ENCODE measurements around the gene NDUFS5. TPM values are rescaled to one million over a fixed set of nuclear protein-coding genes. Genes with fewer than 3 reads are reported as not detected.
"Not testable (repeated sequence)": the region's sequence is repeated elsewhere in the genome, so short reads cannot be mapped to it uniquely, and the experiment has no call there.

NDUFS5 gene
- polyA plus RNA-seq, 2 of the 4 experiments (the other 2 are of a cell fraction) = 540 to 711 TPM

DNA sequence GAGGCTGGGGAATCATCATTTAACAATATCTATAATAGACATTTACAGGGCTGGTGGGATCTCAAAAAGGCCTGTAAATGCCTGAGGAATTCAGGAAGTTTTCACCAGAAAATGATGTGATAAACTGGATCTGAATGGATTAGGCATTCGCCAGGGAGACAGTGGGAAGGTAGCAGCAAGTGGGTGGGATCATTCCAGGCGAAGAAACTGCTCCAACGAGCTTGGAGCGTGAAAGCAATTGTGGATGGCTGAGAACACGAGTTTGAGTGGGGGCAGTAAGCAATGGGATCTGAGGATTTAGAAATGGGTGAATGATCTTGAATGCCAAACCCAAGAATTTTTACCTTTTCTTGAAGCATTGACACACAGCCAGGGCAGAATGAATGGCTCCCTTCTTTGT, 8.9 kb upstream of the NDUFS5 start:
- Histone ChIP-seq H3K4me1 (peaks cover 8% of the 10 kb centered on the region; the same call in 2 of the 3 replicates), H3K4me2 (no peak overlapping the region), H3K9me3 (no peaks in the 10 kb centered on the region), H3K4me3 (no peak overlapping the region), H3K27ac (no peak overlapping the region)
- no peak for FAIRE-seq
- ChIA-PET POLR2A (interaction anchor here (1.4 kb wide), 1 partner anchor 10 kb away, joined by 5 read pairs; no protein-coding TSS in a partner anchor), CTCF (no interaction called here)
- TF ChIP-seq JUNB (IDR thresholded peaks at IDR 0.05) (no peak), CBX8 (IDR thresholded peaks at IDR 0.05) (no peak), BHLHE40 (IDR thresholded peaks at IDR 0.05; ENCODE audit: low read depth, low read length) (no peak)
- WGBS (ENCODE audit: missing lambda C conversion rate) = 80% methylated on average over 5 of the region's 5 CpGs
- no peak for ATAC-seq
- no peak for DNase-seq (ENCODE audit: low read depth in 1 of 2, low spot score in 1 of 2)

DNA sequence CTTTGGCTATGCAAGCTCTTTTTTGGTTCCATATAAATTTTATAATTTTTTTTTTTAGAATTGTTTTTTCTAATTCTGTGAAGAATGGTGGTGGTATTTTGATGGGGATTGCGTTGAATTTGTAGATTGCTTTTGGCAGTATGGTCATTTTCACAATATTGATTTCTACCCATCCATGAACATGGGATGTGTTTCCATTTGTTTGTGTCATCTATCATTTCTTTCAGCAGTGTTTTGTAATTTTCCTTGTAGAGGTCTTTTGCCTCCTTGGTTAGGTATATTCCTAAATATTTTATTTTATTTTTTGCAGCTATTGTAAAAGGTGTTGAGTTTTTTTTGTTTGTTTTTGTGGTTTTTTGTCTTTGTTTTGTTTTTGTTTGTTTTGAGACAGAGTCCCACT, 5.7 kb upstream of the NDUFS5 start:
- H3K27ac ChIP-seq; ATAC-seq; H3K9me3 ChIP-seq; POLR2A ChIA-PET; H3K4me3 ChIP-seq; FAIRE-seq; DNase-seq (ENCODE audit: low read depth in 1 of 2, low spot score in 1 of 2); H3K4me2 ChIP-seq: not testable (repeated sequence)
- peaks cover 10% of the 10 kb centered on the region; the same call in 2 of the 3 replicates for H3K4me1 ChIP-seq
- 0% methylated on average over 1 of the region's 1 CpG for WGBS (ENCODE audit: missing lambda C conversion rate)
- CTCF ChIA-PET = interaction anchor here (0.7 kb wide), 1 partner anchor 166 kb away, joined by 3 read pairs; no protein-coding TSS in a partner anchor

DNA sequence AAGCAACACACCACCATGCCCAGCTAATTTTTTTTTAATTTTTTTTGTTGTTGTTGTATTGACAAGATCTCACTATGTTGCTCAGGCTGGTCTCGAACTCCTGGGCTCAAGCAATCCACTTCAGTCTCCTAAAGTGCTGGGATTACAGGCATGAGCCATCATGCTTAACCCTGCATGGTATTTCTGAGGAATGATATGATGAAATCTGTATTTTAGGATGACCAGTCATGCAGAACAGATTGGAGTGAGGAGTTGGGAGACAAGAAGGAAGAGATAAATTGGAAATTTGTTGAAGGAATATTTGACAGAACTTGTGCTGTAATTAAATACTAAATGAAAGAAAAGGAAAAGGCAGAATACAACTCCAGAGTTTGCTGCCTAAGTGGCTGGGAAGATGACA, 4.7 kb upstream of the NDUFS5 start:
- DNase-seq (ENCODE audit: low read depth in 1 of 2, low spot score in 1 of 2) (no peak), FAIRE-seq (no peak), ATAC-seq (no peak)
- no peak overlapping the region for H3K4me3 ChIP-seq
- TF ChIP-seq FOSL2 (IDR thresholded peaks at IDR 0.05) (no peak), FOSL2 (CRISPR knock-in tag; IDR thresholded peaks at IDR 0.05) (no peak), CHD2 (IDR thresholded peaks at IDR 0.05; ENCODE audit: low read length, partially characterized antibody) (no peak), ZSCAN20 (CRISPR knock-in tag; IDR thresholded peaks at IDR 0.05) (no peak), HEYL (CRISPR knock-in tag; IDR thresholded peaks at IDR 0.05) (no peak), ESRRA (IDR thresholded peaks at IDR 0.05; ENCODE audit: borderline replicate concordance, low read length) (no peak)
- H3K27ac ChIP-seq = no peak overlapping the region
- H3K9me3 ChIP-seq = no peaks in the 10 kb centered on the region
- POLR2A ChIA-PET = no interaction called here
- no peak overlapping the region for H3K4me2 ChIP-seq
- H3K4me1 ChIP-seq = peaks cover 9% of the 10 kb centered on the region; the same call in 2 of the 3 replicates
- CTCF ChIA-PET = interaction anchor here (0.7 kb wide), 1 partner anchor 167 kb away, joined by 3 read pairs; no protein-coding TSS in a partner anchor
- 0% methylated on average over 1 of the region's 1 CpG for WGBS (ENCODE audit: missing lambda C conversion rate)

DNA sequence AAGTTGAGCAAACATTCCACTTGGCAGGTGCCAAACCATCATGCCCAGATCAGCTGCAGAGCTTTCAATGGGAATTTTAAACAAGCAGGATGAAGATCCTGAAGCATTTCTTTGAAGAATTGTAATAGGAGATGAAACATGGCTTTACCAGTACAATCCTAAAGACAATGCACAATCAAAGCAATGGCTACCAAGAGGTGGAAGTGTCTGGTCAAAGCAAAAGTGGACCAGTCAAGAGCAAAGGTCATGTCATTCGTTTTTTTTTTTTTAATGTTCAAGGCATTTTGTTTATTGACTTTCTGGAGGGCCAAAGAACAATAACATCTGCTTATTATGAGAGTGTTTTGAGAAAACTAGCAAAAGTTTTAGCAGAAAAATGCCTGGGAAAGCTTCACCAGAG, 3.0 kb upstream of the NDUFS5 start:
- no peak for FAIRE-seq
- peaks cover 5% of the 10 kb centered on the region; the same call in 1 of the 3 replicates for H3K4me1 ChIP-seq
- 3% methylated on average over 1 of the region's 1 CpG for WGBS (ENCODE audit: missing lambda C conversion rate)
- no peak for ATAC-seq
- DNase-seq (ENCODE audit: low read depth in 1 of 2, low spot score in 1 of 2) = no peak
- H3K4me2 ChIP-seq = no peak overlapping the region
- TF ChIP-seq RFX5 (IDR thresholded peaks at IDR 0.05) (no peak), FOXS1 (CRISPR knock-in tag; IDR thresholded peaks at IDR 0.05) (no peak), HOXA7 (CRISPR knock-in tag; IDR thresholded peaks at IDR 0.05) (no peak), HEYL (CRISPR knock-in tag; IDR thresholded peaks at IDR 0.05) (no peak), CHD4 (IDR thresholded peaks at IDR 0.05; ENCODE audit: borderline replicate concordance) (no peak), RAD21 (conservative IDR thresholded peaks at IDR 0.05 in 1 of 2, IDR thresholded peaks at IDR 0.05 in 1 of 2) (no peak), POLR2A (IDR thresholded peaks at IDR 0.05; ENCODE audit: low read length) (no peak), KDM5A (IDR thresholded peaks at IDR 0.05) (no peak), BHLHE40 (IDR thresholded peaks at IDR 0.05; ENCODE audit: low read depth, low read length) (no peak), EHF (CRISPR knock-in tag; IDR thresholded peaks at IDR 0.05) (no peak), ESRRA (IDR thresholded peaks at IDR 0.05; ENCODE audit: borderline replicate concordance, low read length) (no peak)
- TF ChIP-seq, protein P1, sequence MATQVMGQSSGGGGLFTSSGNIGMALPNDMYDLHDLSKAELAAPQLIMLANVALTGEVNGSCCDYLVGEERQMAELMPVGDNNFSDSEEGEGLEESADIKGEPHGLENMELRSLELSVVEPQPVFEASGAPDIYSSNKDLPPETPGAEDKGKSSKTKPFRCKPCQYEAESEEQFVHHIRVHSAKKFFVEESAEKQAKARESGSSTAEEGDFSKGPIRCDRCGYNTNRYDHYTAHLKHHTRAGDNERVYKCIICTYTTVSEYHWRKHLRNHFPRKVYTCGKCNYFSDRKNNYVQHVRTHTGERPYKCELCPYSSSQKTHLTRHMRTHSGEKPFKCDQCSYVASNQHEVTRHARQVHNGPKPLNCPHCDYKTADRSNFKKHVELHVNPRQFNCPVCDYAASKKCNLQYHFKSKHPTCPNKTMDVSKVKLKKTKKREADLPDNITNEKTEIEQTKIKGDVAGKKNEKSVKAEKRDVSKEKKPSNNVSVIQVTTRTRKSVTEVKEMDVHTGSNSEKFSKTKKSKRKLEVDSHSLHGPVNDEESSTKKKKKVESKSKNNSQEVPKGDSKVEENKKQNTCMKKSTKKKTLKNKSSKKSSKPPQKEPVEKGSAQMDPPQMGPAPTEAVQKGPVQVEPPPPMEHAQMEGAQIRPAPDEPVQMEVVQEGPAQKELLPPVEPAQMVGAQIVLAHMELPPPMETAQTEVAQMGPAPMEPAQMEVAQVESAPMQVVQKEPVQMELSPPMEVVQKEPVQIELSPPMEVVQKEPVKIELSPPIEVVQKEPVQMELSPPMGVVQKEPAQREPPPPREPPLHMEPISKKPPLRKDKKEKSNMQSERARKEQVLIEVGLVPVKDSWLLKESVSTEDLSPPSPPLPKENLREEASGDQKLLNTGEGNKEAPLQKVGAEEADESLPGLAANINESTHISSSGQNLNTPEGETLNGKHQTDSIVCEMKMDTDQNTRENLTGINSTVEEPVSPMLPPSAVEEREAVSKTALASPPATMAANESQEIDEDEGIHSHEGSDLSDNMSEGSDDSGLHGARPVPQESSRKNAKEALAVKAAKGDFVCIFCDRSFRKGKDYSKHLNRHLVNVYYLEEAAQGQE (IDR thresholded peaks at IDR 0.05) = no peak
- TF ChIP-seq, protein P2, sequence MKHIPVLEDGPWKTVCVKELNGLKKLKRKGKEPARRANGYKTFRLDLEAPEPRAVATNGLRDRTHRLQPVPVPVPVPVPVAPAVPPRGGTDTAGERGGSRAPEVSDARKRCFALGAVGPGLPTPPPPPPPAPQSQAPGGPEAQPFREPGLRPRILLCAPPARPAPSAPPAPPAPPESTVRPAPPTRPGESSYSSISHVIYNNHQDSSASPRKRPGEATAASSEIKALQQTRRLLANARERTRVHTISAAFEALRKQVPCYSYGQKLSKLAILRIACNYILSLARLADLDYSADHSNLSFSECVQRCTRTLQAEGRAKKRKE (CRISPR knock-in tag; IDR thresholded peaks at IDR 0.05; ENCODE audit: low read depth) = no peak
- no peak overlapping the region for H3K4me3 ChIP-seq
- no peak overlapping the region for H3K27ac ChIP-seq
- H3K9me3 ChIP-seq = no peaks in the 10 kb centered on the region
- ChIA-PET POLR2A (no interaction called here), CTCF (interaction anchor here (0.6 kb wide), 1 partner anchor 55 kb away, joined by 5 read pairs; no protein-coding TSS in a partner anchor)
